HepG2 (cell line): ENCODE results near the gene RAC3. TPM values are rescaled to one million over a fixed set of nuclear protein-coding genes. Genes with fewer than 3 reads are reported as not detected.

Source experiments
- BRD4 ChIP-seq: sonication (generic); formaldehyde crosslinking; IDR thresholded peaks from 2 replicates; pipeline ENCODE4 v1.4.0; 2020; ENCODE audit warnings: missing genetic modification reagents
- KDM2A ChIP-seq: sonication (generic); formaldehyde crosslinking; IDR thresholded peaks from 2 replicates; pipeline ENCODE4 v1.4.0; 2020; ENCODE audit warnings: low read depth, missing genetic modification reagents, borderline replicate concordance
- MLLT10 ChIP-seq: sonication (generic); formaldehyde crosslinking; IDR thresholded peaks from 2 replicates; pipeline ENCODE4 v1.4.0; 2020; ENCODE audit warnings: missing genetic modification reagents
- SALL1 ChIP-seq: sonication (generic); formaldehyde crosslinking; IDR thresholded peaks from 2 replicates; pipeline ENCODE4 v1.8.0; 2022; ENCODE audit warnings: mild to moderate bottlenecking, missing genetic modification reagents
- SP2 ChIP-seq: sonication (generic); formaldehyde crosslinking; IDR thresholded peaks from 2 replicates; pipeline ENCODE4 v1.5.1; 2020; ENCODE audit warnings: mild to moderate bottlenecking, missing genetic modification reagents
- TAF1 ChIP-seq: sonication (generic); formaldehyde crosslinking; IDR thresholded peaks from 2 replicates; pipeline ENCODE4 v1.4.0; 2020; ENCODE audit warnings: missing genetic modification reagents
- TARDBP ChIP-seq: sonication (generic); formaldehyde crosslinking; IDR thresholded peaks from 2 replicates; pipeline ENCODE4 v1.8.0; 2022; ENCODE audit warnings: mild to moderate bottlenecking, missing genetic modification reagents
- ZFAT ChIP-seq: sonication (generic); formaldehyde crosslinking; conservative IDR thresholded peaks from 2 replicates; pipeline ENCODE4 v1.8.1; 2023; ENCODE audit warnings: missing genetic modification reagents, inconsistent platforms
- ZFX ChIP-seq: sonication (generic); formaldehyde crosslinking; IDR thresholded peaks from 2 replicates; pipeline ENCODE4 v1.4.0; 2020; ENCODE audit warnings: mild to moderate bottlenecking, low read depth, missing genetic modification reagents, moderate library complexity
- ZFYVE20 ChIP-seq: sonication (generic); formaldehyde crosslinking; IDR thresholded peaks from 2 replicates; pipeline ENCODE4 v1.8.0; 2023; ENCODE audit warnings: low read depth, mild to moderate bottlenecking, moderate library complexity, missing genetic modification reagents, borderline replicate concordance
- ZNF263 ChIP-seq: sonication (generic); formaldehyde crosslinking; IDR thresholded peaks from 2 replicates; pipeline ENCODE4 v1.4.0; 2020; ENCODE audit warnings: missing genetic modification reagents
- ZNF451 ChIP-seq: sonication (generic); formaldehyde crosslinking; IDR thresholded peaks from 2 replicates; pipeline ENCODE4 v1.5.0; 2020; ENCODE audit warnings: mild to moderate bottlenecking, missing genetic modification reagents
- ZNF557 ChIP-seq: sonication (generic); formaldehyde crosslinking; IDR thresholded peaks from 2 replicates; pipeline ENCODE4 v1.4.0; 2020; ENCODE audit warnings: missing genetic modification reagents
- ZSCAN25 ChIP-seq: sonication (generic); formaldehyde crosslinking; IDR thresholded peaks from 2 replicates; pipeline ENCODE4 v1.8.0; 2022; ENCODE audit warnings: mild to moderate bottlenecking, missing genetic modification reagents
- polyA plus RNA-seq, 8 experiments: library from polyadenylated mRNA; depleted of rRNA in 3 of 8; stranded (reverse) in 7 of 8; unstranded in 1 of 8; fragments of >200 nt; fragmentation: Illumina TruSeq in 4 of 8; extraction: Trizol in 4 of 8; gene quantifications; 2 replicates each; pipeline versions ENCODE4 v1.2.1 to v1.2.3, GENCODE V29; 2011 to 2016; ENCODE audit warnings: low read depth in 4 of 8, missing spikeins in 1 of 8, mixed read lengths in 1 of 8; ENCODE audit not compliant: insufficient read depth in 1 of 8
- total RNA-seq, 5 experiments: library from RNA; depleted of rRNA; stranded (reverse); fragments of >200 nt; fragmentation: Illumina TruSeq; extraction: Trizol; gene quantifications; 2 replicates each; pipeline ENCODE4 v1.2.3, GENCODE V29; 2016; ENCODE audit warnings: low read depth in 1 of 5
- TF ChIP-seq, protein P1 (sequence below), 2 experiments: IDR thresholded peaks; 2 replicates each; pipeline ENCODE4 v1.6.1; 2011 to 2012; ENCODE audit warnings: low read length in 2 of 2, borderline replicate concordance in 1 of 2, low read depth in 1 of 2, mild to moderate bottlenecking in 1 of 2, moderate library complexity in 1 of 2
- TF ChIP-seq, protein P2 (sequence below): sonication (generic); formaldehyde crosslinking; IDR thresholded peaks from 2 replicates; pipeline ENCODE4 v1.4.0; 2020; ENCODE audit warnings: missing genetic modification reagents, borderline replicate concordance
- TF ChIP-seq, protein P3 (sequence below): sonication (generic); formaldehyde crosslinking; IDR thresholded peaks from 2 replicates; pipeline ENCODE4 v1.9.0; 2021; ENCODE audit warnings: missing genetic modification reagents, mild to moderate bottlenecking, borderline replicate concordance
- TF ChIP-seq, protein P4 (sequence below): sonication (generic); formaldehyde crosslinking; IDR thresholded peaks from 2 replicates; pipeline ENCODE4 v1.4.0; 2020; ENCODE audit warnings: missing genetic modification reagents
- TF ChIP-seq, protein P5 (sequence below): sonication (generic); formaldehyde crosslinking; IDR thresholded peaks from 2 replicates; pipeline ENCODE4 v1.5.0; 2020; ENCODE audit warnings: mild to moderate bottlenecking, missing genetic modification reagents

RAC3 gene
- total and polyA plus RNA-seq, 2 of the 13 experiments (the other 11 are each of a cell fraction or from before 2014, with no cell fraction given), result 10.5 to 21.3 TPM

DNA sequence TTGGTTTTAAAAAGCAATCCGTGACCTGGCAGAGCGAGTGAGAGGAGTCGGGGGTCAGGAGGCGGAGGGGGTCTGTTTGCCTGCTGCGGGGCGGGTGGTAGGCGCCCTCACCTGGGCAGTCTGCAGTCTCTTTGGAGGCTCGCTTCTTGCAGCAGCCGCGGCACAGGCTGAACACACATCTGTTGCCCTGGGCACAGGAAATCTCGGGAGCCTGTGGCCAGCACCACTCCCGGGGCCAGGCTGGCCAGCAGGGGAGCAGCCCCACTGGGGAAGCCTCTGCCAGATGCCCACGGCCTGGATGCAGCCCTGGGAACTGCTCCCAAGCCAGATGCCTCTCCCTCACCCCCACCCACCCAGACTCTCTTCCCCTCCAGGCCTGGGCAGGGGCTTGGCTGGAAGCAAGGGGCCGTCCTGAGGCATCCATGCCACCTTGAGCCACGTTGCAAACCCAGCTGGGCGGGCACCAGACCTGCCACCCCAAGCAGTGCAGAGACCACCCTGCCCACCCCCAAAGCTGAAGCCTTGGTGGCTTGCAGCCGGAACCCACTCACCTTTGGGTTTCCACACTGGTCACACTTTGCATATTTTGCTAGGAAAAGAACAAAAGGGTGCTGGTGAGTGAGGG is 26.9 kb downstream of the RAC3 start (continued):
- TF ChIP-seq, protein P1, sequence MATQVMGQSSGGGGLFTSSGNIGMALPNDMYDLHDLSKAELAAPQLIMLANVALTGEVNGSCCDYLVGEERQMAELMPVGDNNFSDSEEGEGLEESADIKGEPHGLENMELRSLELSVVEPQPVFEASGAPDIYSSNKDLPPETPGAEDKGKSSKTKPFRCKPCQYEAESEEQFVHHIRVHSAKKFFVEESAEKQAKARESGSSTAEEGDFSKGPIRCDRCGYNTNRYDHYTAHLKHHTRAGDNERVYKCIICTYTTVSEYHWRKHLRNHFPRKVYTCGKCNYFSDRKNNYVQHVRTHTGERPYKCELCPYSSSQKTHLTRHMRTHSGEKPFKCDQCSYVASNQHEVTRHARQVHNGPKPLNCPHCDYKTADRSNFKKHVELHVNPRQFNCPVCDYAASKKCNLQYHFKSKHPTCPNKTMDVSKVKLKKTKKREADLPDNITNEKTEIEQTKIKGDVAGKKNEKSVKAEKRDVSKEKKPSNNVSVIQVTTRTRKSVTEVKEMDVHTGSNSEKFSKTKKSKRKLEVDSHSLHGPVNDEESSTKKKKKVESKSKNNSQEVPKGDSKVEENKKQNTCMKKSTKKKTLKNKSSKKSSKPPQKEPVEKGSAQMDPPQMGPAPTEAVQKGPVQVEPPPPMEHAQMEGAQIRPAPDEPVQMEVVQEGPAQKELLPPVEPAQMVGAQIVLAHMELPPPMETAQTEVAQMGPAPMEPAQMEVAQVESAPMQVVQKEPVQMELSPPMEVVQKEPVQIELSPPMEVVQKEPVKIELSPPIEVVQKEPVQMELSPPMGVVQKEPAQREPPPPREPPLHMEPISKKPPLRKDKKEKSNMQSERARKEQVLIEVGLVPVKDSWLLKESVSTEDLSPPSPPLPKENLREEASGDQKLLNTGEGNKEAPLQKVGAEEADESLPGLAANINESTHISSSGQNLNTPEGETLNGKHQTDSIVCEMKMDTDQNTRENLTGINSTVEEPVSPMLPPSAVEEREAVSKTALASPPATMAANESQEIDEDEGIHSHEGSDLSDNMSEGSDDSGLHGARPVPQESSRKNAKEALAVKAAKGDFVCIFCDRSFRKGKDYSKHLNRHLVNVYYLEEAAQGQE (IDR thresholded peaks at IDR 0.05; ENCODE audit: borderline replicate concordance in 1 of 2, low read depth in 1 of 2, low read length in 2 of 2), result no peak
- no peak for TF ChIP-seq ZFYVE20 (CRISPR knock-in tag)
- TF ChIP-seq, protein P2, sequence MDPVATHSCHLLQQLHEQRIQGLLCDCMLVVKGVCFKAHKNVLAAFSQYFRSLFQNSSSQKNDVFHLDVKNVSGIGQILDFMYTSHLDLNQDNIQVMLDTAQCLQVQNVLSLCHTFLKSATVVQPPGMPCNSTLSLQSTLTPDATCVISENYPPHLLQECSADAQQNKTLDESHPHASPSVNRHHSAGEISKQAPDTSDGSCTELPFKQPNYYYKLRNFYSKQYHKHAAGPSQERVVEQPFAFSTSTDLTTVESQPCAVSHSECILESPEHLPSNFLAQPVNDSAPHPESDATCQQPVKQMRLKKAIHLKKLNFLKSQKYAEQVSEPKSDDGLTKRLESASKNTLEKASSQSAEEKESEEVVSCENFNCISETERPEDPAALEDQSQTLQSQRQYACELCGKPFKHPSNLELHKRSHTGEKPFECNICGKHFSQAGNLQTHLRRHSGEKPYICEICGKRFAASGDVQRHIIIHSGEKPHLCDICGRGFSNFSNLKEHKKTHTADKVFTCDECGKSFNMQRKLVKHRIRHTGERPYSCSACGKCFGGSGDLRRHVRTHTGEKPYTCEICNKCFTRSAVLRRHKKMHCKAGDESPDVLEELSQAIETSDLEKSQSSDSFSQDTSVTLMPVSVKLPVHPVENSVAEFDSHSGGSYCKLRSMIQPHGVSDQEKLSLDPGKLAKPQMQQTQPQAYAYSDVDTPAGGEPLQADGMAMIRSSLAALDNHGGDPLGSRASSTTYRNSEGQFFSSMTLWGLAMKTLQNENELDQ (CRISPR knock-in tag), result no peak
- TF ChIP-seq SP2 (CRISPR knock-in tag), result no peak
- no peak for TF ChIP-seq ZFAT
- no peak for TF ChIP-seq ZNF557 (CRISPR knock-in tag)
- TF ChIP-seq BRD4 (CRISPR knock-in tag), result 0 out of 2 replicates have a peak, but pooled peaks have one; percentile 41
- no peak for TF ChIP-seq MLLT10 (CRISPR knock-in tag)
- no peak for TF ChIP-seq ZNF451 (CRISPR knock-in tag)
- no peak for TF ChIP-seq TARDBP
- no peak for TF ChIP-seq ZSCAN25 (CRISPR knock-in tag)
- TF ChIP-seq ZFX (CRISPR knock-in tag), result no peak
- TF ChIP-seq, protein P3, sequence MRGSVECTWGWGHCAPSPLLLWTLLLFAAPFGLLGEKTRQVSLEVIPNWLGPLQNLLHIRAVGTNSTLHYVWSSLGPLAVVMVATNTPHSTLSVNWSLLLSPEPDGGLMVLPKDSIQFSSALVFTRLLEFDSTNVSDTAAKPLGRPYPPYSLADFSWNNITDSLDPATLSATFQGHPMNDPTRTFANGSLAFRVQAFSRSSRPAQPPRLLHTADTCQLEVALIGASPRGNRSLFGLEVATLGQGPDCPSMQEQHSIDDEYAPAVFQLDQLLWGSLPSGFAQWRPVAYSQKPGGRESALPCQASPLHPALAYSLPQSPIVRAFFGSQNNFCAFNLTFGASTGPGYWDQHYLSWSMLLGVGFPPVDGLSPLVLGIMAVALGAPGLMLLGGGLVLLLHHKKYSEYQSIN, result no peak
- 0 out of 2 replicates have a peak, but pooled peaks have one; percentile 13 for TF ChIP-seq KDM2A (CRISPR knock-in tag)
- no peak for TF ChIP-seq ZNF263 (CRISPR knock-in tag)
- no peak for TF ChIP-seq SALL1 (CRISPR knock-in tag)
- no peak for TF ChIP-seq TAF1 (CRISPR knock-in tag)
- TF ChIP-seq, protein P4, sequence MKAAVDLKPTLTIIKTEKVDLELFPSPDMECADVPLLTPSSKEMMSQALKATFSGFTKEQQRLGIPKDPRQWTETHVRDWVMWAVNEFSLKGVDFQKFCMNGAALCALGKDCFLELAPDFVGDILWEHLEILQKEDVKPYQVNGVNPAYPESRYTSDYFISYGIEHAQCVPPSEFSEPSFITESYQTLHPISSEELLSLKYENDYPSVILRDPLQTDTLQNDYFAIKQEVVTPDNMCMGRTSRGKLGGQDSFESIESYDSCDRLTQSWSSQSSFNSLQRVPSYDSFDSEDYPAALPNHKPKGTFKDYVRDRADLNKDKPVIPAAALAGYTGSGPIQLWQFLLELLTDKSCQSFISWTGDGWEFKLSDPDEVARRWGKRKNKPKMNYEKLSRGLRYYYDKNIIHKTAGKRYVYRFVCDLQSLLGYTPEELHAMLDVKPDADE (CRISPR knock-in tag), result no peak
- TF ChIP-seq, protein P5, sequence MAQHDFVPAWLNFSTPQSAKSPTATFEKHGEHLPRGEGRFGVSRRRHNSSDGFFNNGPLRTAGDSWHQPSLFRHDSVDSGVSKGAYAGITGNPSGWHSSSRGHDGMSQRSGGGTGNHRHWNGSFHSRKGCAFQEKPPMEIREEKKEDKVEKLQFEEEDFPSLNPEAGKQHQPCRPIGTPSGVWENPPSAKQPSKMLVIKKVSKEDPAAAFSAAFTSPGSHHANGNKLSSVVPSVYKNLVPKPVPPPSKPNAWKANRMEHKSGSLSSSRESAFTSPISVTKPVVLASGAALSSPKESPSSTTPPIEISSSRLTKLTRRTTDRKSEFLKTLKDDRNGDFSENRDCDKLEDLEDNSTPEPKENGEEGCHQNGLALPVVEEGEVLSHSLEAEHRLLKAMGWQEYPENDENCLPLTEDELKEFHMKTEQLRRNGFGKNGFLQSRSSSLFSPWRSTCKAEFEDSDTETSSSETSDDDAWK, result no peak
